Lung (tissue), 12 donors: ENCODE data around the gene RRAGC. TPM values are rescaled to one million over a fixed set of nuclear protein-coding genes. Genes with fewer than 3 reads are reported as not detected.

ENCODE experiments used
- ATAC-seq: fragments of 200-7000 bp; cut with Tn5 transposase; one replicate; pipeline ENCODE4 v1.9.1; 2020; ENCODE audit warnings: moderate number of reproducible peaks; ENCODE audit not compliant: insufficient read depth, low FRiP score
- DNase-seq, 3 donors: peaks; one replicate each; pipeline ENCODE4 v3.0.0-alpha.2; 2013 to 2017
- H3K27ac ChIP-seq, 2 donors: one replicate each; pipeline ENCODE4 v1.5.1; 2013; ENCODE audit warnings: mild to moderate bottlenecking in 2 of 2, moderate library complexity in 2 of 2, control low read depth in 1 of 2, inconsistent platforms in 1 of 2, low read depth in 1 of 2, low read length in 1 of 2
- H3K27me3 ChIP-seq, 3 donors: one replicate each; pipeline ENCODE4 v1.5.1; 2013; ENCODE audit warnings: low read length in 2 of 3; ENCODE audit not compliant: control insufficient read depth in 3 of 3, insufficient read depth in 3 of 3
- H3K36me3 ChIP-seq, 4 donors: one replicate each; pipeline ENCODE4 v1.5.1; 2013; ENCODE audit warnings: low read length in 4 of 4, mild to moderate bottlenecking in 1 of 4, moderate library complexity in 1 of 4; ENCODE audit not compliant: control insufficient read depth in 4 of 4, insufficient read depth in 4 of 4
- H3K4me1 ChIP-seq, 5 donors: one replicate each; pipeline ENCODE4 v1.5.1; 2013; ENCODE audit warnings: low read length in 5 of 5, mild to moderate bottlenecking in 2 of 5, moderate library complexity in 1 of 5; ENCODE audit not compliant: control insufficient read depth in 5 of 5, insufficient read depth in 5 of 5
- H3K4me3 ChIP-seq: one replicate; pipeline ENCODE4 v1.5.1; 2013; ENCODE audit warnings: mild to moderate bottlenecking, control low read depth, moderate library complexity
- H3K9ac ChIP-seq, 2 donors: one replicate each; pipeline ENCODE4 v1.5.1; 2013; ENCODE audit warnings: low read length in 2 of 2, control low read depth in 1 of 2; ENCODE audit not compliant: insufficient read depth in 1 of 2
- H3K9me3 ChIP-seq, 4 donors: one replicate each; pipeline ENCODE4 v1.5.1; 2013; ENCODE audit warnings: low read length in 3 of 4, mild to moderate bottlenecking in 1 of 4, moderate library complexity in 1 of 4; ENCODE audit not compliant: control insufficient read depth in 4 of 4, insufficient read depth in 3 of 4
- WGBS, 2 donors: extraction: QIAGEN DNeasy Blood & Tissue Kit; methylation state at CpG; one replicate each; pipeline ENCODE4 v1.1.7; 2013; 5-methylcytosine and 5-hydroxymethylcytosine counted together
- polyA plus RNA-seq, 2 donors: library from polyadenylated mRNA; stranded (reverse); fragments of 200-250 nt; gene quantifications; one replicate each; pipeline ENCODE4 v1.2.1, GENCODE V29; 2013
- total RNA-seq, 2 donors: library from RNA; depleted of rRNA in 1 of 2; stranded (reverse); fragments of >200 nt in 1 of 2; gene quantifications; one replicate each; pipeline ENCODE4 v1.2.1, GENCODE V29; 2014 to 2021
- TF ChIP-seq, protein P1 (sequence below): IDR thresholded peaks from 2 replicates; pipeline ENCODE4 v1.5.1; 2012; ENCODE audit warnings: mild to moderate bottlenecking; ENCODE audit errors: control extremely low read depth, extremely low read depth
- donor health status: control.
- donor health status: control.
- donor health status: Bipolar disorder and iron deficiency.
- donor health status: healthy.
- donor health status: DM: yes; HTN: yes; CAD: no.

RRAGC gene
- total and polyA plus RNA-seq, 4 donors = 13.0 to 32.1 (median 27.0) TPM

DNA sequence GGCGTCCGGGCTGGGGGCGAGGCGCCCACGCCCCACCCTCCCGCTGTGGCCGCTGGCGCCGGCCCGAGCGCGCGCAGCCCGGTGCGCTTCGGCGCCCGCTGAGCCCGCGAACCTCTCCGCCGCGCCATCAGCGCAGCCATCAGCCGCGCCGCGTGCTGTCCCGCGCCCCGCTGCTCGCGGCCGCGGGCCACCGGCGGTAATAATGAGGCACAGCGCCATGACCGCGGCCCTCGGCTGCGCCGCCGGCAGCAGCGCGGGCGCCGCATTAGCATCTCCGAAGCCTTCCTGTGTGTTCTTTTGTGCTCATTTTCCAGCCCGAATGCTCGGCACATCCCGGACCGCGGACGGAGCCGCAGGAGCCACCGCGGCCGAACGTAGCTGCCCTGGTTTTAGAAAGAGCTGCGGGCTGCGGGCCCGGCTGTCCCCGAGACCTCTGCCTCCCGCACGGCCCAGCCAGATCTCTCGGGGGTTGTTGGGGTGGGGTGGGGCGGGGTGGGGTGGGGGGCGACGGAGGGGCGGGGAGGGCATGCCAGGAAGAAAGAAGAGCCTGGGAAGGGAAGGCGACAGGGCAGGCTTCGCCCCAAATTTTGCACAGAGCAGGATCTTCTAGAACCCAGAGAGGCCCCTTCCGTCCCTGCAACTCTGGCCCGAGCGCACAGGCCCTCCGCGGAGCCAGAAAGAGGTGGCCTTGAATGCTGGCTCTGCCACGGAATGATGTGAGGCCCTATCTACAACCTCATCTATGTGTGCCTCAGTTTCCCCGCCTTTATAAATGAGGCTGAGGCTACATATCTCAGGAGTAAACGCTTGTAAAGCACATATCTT, 55.3 kb downstream of the RRAGC start:
- no peak overlapping the region for H3K4me3 ChIP-seq
- H3K4me1 ChIP-seq = peaks cover 0 to 3% (median 2%) of the 10 kb centered on the region in 5 donors
- TF ChIP-seq, protein P1, sequence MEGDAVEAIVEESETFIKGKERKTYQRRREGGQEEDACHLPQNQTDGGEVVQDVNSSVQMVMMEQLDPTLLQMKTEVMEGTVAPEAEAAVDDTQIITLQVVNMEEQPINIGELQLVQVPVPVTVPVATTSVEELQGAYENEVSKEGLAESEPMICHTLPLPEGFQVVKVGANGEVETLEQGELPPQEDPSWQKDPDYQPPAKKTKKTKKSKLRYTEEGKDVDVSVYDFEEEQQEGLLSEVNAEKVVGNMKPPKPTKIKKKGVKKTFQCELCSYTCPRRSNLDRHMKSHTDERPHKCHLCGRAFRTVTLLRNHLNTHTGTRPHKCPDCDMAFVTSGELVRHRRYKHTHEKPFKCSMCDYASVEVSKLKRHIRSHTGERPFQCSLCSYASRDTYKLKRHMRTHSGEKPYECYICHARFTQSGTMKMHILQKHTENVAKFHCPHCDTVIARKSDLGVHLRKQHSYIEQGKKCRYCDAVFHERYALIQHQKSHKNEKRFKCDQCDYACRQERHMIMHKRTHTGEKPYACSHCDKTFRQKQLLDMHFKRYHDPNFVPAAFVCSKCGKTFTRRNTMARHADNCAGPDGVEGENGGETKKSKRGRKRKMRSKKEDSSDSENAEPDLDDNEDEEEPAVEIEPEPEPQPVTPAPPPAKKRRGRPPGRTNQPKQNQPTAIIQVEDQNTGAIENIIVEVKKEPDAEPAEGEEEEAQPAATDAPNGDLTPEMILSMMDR = no peak
- H3K9me3 ChIP-seq = peaks cover 0 to 6% (median 0%) of the 10 kb centered on the region in 4 donors
- WGBS, 2 donors = 3 to 5% methylated on average over 31 to 81 of the region's 81 CpGs
- H3K9ac ChIP-seq = no peak overlapping the region
- DNase-seq (peak in 2 of 3 donors; percentile 19 to 47), ATAC-seq (no peak)
- H3K27ac ChIP-seq = no peak overlapping the region
- H3K36me3 ChIP-seq = no peaks in the 10 kb centered on the region
- H3K27me3 ChIP-seq = peaks cover 0 to 38% (median 13%) of the 10 kb centered on the region in 3 donors

DNA sequence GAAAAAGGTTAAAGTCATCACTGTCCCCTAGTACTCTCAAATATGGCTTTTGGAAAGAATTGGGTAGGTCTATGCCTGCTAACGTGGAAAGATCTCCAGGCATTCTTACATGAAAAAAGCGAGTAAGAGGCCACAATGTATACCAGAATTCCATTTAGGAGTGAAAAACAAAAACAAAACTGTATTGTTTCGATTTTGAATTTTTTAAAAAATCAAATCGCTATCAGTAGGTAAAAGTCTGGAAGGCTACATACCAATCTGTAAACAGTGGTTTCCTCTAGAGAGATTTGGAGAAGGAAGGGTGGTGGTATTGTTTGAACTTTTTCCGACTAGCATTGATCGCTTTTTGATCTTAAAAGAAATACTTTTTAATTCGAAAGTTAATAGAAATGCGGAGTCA, 55.9 kb downstream of the RRAGC start:
- Histone ChIP-seq H3K27me3 (peaks cover 0 to 38% (median 13%) of the 10 kb centered on the region in 3 donors), H3K27ac (no peak overlapping the region), H3K4me3 (no peak overlapping the region), H3K9me3 (peaks cover 0 to 6% (median 0%) of the 10 kb centered on the region in 4 donors), H3K36me3 (no peaks in the 10 kb centered on the region), H3K9ac (no peak overlapping the region), H3K4me1 (peaks cover 0 to 3% (median 2%) of the 10 kb centered on the region in 5 donors)
- TF ChIP-seq, protein P1 = no peak
- DNase-seq (peak in 1 of 3 donors; percentile 29), ATAC-seq (no peak)
- 9% methylated on average over 8 of the region's 8 CpGs for WGBS, 2 donors

GRCh38 chr1:38800720-38801671, 58.6 kb downstream of the RRAGC start:
- H3K9ac ChIP-seq = no peak overlapping the region
- H3K27ac ChIP-seq = no peak overlapping the region
- H3K27me3 ChIP-seq = peaks cover 0 to 28% (median 9%) of the 10 kb centered on the region in 3 donors
- no peak overlapping the region for H3K4me3 ChIP-seq
- peaks cover 0 to 6% (median 0%) of the 10 kb centered on the region in 4 donors for H3K9me3 ChIP-seq
- WGBS, 2 donors = 81 to 83% methylated on average over 16 of the region's 16 CpGs
- peaks cover 0 to 3% (median 2%) of the 10 kb centered on the region in 5 donors for H3K4me1 ChIP-seq
- ATAC-seq = no peak
- H3K36me3 ChIP-seq = no peaks in the 10 kb centered on the region
- no peak for DNase-seq
- TF ChIP-seq, protein P1 = no peak
